ENCODE results near the gene NAT9.

NAT9 gene

DNA sequence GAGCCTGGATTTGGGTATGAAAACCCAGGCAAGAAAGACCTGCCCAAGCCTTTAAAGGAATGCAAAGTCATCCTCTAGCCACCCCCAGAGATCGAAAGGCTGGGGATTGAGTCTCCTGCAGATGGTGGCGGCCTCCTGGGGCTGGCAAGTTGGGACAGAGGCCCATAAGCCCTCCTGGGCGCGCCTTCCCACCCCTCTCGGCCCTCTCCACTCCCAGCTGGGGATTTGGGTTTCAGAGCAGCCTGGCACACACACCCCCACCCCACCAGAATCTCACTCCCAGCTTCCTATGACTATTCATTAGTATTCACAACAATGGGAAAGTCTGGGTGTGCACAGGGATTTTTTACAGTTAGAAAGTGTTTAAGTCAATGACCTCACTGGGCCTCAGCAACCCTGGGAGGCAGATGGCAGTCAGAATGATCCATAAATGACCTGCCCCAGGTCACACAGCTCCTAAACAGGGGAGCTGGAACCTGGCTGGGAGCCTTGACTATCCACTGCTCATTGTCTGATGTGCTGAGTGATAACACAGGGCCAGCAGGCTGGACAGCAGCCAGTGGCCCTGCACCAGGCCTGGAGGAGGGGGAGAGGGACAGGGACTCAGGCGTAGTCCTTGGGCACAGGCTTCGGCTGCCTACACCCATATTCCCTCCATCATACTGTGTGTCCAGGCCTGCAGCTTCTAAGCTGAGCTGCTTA is 15.6 kb downstream of the NAT9 start:
- no peak for DNase-seq

GRCh38 chr17:74759941-74760340 is 16.2 kb downstream of the NAT9 start:
- no peak for DNase-seq

DNA sequence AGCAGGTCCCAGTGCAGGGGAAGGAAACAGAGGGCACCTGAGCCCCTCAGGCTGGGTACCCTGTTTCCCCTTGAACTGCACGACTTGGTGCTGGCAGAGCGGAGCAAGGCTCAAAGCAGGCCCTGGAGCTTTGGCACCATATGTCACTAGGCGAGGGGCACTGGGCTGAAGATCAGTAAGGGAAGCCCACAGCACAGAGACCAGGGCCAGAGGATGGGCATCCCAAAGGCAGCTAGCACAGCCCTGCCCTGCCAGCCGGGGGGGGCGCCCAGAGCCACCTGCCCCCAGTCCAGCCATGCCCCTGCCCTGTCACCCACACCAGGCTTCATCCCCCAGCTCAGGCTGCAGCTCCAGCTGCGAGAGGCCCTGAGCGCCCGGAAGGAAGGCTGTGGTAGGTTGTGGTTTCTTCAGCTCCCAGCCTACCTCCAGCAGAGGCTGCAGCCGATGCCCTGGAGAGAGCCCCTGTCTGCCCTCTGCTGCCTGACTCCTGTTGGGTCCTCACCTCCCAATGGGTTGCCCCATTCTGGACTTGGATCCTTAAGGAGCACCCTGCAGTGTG is 16.8 kb downstream of the NAT9 start:
- peak in 1 of 2 experiments; percentile 21 for DNase-seq

- no peak for DNase-seq
Observed at GRCh38 chr17:74758848-74759168, 17.3 kb downstream of the NAT9 start.

DNA sequence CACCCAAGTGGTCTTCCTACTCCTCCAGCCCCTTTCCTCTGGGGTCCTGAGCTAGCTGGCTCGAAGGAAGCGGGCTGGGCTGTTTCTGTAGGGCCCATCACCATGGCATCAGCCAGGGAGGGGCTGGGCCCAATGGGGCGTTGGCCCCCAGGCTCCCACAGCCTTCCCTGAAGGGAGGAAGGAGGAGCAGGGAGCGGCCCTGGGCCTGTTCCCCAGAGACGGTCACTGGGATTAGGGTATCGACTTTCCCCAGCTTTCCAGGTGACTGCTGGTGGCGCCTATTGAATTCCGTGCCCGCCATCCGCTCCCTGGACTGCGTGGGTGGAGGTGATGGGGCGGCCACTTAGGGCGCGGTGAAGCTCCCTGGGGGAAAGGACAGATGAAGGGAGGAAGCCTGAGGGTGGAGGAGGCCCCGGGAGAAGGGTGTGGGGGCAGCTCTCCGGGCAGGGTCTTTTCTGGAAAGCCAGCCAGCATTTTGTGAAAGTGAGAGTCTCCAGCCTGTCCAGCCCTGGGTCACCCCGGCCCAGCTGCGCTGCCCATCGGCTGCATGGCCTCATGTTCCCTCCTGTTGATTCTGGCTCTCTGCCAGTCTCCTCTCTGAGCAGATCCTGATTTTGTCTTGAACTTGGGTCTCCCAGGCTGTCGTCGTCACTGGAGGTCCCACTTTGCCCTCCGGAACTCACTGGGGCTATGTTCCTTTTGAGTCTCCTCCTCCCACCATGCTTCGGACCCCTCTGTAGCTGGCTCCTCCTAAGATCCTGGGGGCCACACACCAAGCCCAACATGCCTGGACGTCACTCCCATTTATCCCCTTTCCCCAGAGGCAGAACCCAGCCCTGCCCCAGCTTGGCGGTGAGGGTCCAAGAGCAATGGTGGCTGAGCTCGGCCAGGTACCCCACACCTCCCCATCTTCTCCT is 18.0 kb downstream of the NAT9 start:
- no peak for DNase-seq

- no peak for DNase-seq
Observed at GRCh38 chr17:74757502-74757901, 18.6 kb downstream of the NAT9 start.

DNA sequence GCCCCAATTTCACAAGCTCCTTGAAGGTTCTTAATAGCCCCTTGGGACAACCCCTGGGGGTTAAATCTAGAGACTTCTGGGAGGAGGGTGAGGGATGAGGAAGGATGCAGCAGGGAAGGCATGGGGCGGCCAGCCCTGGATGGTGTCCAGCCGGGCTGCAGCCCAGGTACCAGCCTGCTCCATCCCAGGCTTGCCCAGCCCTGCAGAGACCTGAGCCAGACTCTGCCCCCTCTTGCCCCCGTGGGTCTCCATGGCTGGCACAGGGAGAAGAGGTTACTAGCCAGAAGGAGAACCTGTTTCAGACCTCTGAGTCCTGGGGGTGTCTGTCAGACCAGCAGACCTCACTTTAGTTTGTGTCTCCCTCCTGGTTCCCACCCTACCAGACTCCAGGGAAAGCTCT is 19.3 kb downstream of the NAT9 start:
- DNase-seq, result no peak

DNA sequence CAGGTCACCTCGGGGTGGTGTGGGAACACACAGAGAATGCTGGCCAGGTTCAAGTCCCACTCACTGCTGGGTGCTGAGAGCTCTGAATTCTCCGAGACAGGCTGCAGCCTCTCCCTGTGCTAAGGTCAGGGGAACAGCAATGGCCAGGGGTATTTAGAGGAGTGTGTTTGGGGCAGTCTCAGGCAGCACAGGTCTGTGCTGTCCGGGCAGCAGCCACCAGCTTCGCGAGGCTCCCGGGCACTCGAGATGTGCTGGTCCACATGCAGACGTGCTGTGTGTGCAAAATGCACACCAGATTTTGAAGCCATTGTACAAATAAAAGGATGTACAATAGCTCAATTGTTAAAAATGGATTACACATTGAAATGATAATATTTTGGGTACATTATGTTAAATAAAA is 20.6 kb downstream of the NAT9 start:
- no peak for DNase-seq

DNA sequence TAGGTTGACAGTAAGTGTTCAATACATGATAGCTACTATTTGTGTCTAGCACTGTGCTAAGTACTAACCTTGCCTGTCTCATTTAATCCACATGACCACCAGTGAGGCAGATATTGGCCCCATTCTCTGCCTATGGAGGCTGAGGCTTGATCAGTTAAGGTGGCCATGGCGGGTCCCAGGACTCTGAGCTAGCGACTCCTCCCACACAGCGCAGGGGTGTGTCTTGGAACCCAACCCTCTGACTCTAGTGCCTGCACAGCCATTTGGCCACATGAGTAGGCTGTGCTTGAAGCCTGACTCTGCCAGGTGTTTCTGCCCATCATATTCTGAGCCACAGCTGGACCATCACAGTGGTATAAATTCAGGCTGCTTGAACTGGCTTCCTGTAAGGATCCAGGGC is 21.3 kb downstream of the NAT9 start:
- no peak for DNase-seq

- DNase-seq, result no peak
Observed at GRCh38 chr17:74752822-74753401, 23.2 kb downstream of the NAT9 start.

DNA sequence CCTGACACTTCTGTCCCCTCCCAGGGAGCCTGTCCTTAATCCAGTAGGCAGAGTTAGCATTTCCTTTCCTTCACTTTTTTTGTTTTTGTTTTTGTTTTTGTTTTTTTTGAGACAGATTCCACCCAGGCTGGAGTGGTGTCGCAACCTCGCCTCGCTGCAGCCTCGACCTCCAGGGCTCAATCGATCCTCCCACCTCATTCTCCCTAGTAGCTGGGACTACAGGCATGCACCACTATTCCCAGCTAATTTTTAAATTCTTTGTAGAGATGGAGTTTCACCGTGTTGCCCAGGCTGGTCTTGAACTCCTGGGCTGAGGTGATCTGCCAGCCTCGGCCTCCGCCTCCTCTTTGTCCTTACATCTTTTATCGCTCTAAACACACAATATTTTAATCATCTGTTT is 23.7 kb downstream of the NAT9 start:
- DNase-seq, result no peak

GRCh38 chr17:74750327-74751069 is 25.6 kb downstream of the NAT9 start:
- DNase-seq, result no peak

- DNase-seq, result no peak
Observed at GRCh38 chr17:74750039-74750326, 26.2 kb downstream of the NAT9 start.

- DNase-seq, result no peak
Observed at GRCh38 chr17:74749279-74750038, 26.7 kb downstream of the NAT9 start.

DNA sequence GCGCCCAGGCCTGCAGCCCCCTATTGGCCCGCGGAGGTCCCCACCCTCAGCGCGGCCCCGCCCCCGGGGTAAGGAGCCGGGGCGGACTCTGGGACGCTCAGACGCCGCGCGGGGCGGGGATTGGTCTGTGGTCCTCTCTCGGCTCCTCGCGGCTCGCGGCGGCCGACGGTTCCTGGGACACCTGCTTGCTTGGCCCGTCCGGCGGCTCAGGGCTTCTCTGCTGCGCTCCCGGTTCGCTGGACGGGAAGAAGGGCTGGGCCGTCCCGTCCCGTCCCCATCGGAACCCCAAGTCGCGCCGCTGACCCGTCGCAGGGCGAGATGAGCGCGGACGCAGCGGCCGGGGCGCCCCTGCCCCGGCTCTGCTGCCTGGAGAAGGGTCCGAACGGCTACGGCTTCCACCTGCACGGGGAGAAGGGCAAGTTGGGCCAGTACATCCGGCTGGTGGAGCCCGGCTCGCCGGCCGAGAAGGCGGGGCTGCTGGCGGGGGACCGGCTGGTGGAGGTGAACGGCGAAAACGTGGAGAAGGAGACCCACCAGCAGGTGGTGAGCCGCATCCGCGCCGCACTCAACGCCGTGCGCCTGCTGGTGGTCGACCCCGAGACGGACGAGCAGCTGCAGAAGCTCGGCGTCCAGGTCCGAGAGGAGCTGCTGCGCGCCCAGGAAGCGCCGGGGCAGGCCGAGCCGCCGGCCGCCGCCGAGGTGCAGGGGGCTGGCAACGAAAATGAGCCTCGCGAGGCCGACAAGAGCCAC is 27.4 kb downstream of the NAT9 start, which contains the start of gene NHERF1:
TSS of gene NHERF1 (plus strand) at position 100 of the 750 bp plus-strand sequence. CDS start at position 319, 219 bp downstream.
- peak; percentile 86 to 88 for DNase-seq

GRCh38 chr17:74748279-74748528 is 27.9 kb downstream of the NAT9 start:
- no peak for DNase-seq

GRCh38 chr17:74746922-74747321 is 29.2 kb downstream of the NAT9 start:
- DNase-seq, result no peak

GRCh38 chr17:74746376-74746775 is 29.8 kb downstream of the NAT9 start:
- no peak for DNase-seq

DNA sequence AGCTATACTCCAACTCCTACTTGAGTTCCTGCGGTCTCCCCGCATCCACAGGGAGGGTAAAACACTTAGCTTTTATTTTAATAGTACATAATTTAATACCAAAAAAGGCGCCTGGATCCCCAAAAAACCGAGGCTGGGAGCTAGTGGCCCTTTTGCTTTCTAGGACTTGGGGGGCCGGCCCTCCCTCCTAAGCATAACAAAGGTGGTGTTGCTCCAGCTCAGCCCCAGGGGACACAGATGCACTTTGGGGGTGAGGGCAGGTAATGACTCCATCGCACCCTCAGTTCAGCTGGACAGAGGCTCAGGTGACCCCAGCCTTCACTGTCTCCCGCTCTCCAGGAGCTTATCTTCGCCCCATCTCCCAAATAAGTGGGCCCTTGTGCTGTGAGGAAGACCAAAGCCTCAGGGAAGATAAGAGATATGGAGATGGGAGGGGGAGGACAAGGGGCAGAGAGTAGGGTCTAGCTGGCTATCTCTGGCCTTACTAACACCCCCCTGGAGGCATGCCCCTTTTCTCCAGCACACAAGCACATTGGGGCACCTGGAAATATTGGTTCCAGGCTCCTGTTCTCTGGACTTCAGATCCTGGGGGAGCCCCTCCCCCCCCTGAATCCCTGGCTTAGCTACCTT is 30.5 kb downstream of the NAT9 start:
- DNase-seq, result no peak

GRCh38 chr17:74744714-74745547 is 31.2 kb downstream of the NAT9 start:
- peak; percentile 75 to 78 for DNase-seq

All from activated CD4-positive, alpha-beta T cell treated with anti-CD3 and anti-CD28 coated beads, Interleukin-2, amount 50 U/mL, for 4 hours (primary cell).